Dedifferentiated amniotic fluid mesenchymal stem cell (primary cell): ENCODE results near the gene NBPF19.
"Not testable (repeated sequence)": the region's sequence is repeated elsewhere in the genome, so short reads cannot be mapped to it uniquely, and the experiment has no call there.

Source experiments
- DNase-seq: peaks from one replicate; pipeline ENCODE4 v3.0.0-alpha.2; 2016; ENCODE audit errors: extremely low spot score

The NBPF19 gene, protein sequence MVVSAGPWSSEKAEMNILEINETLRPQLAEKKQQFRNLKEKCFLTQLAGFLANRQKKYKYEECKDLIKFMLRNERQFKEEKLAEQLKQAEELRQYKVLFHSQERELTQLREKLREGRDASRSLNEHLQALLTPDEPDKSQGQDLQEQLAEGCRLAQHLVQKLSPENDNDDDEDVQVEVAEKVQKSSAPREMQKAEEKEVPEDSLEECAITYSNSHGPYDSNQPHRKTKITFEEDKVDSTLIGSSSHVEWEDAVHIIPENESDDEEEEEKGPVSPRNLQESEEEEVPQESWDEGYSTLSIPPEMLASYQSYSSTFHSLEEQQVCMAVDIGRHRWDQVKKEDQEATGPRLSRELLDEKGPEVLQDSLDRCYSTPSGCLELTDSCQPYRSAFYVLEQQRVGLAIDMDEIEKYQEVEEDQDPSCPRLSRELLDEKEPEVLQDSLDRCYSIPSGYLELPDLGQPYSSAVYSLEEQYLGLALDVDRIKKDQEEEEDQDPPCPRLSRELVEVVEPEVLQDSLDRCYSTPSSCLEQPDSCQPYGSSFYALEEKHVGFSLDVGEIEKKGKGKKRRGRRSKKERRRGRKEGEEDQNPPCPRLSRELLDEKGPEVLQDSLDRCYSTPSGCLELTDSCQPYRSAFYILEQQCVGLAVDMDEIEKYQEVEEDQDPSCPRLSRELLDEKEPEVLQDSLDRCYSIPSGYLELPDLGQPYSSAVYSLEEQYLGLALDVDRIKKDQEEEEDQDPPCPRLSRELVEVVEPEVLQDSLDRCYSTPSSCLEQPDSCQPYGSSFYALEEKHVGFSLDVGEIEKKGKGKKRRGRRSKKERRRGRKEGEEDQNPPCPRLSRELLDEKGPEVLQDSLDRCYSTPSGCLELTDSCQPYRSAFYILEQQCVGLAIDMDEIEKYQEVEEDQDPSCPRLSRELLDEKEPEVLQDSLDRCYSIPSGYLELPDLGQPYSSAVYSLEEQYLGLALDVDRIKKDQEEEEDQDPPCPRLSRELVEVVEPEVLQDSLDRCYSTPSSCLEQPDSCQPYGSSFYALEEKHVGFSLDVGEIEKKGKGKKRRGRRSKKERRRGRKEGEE (N-terminal part only)

GRCh38 chr1:149474745-149475144 is at the start of gene NBPF19:
NBPF19 (plus strand) TSS chr1:149475045; CDS start chr1:149475933, 888 bp downstream.
- not testable (repeated sequence) for DNase-seq

GRCh38 chr1:149428317-149428716 is 46.5 kb upstream of the NBPF19 start:
- not testable (repeated sequence) for DNase-seq

GRCh38 chr1:149445451-149445850 is 29.4 kb upstream of the NBPF19 start:
- DNase-seq, result peak; percentile 38

GRCh38 chr1:149452196-149452595 is 22.6 kb upstream of the NBPF19 start:
- not testable (repeated sequence) for DNase-seq

- DNase-seq, result not testable (repeated sequence)
These were observed 22.2 kb upstream of the NBPF19 start for GRCh38 chr1:149452652-149453051.

DNA sequence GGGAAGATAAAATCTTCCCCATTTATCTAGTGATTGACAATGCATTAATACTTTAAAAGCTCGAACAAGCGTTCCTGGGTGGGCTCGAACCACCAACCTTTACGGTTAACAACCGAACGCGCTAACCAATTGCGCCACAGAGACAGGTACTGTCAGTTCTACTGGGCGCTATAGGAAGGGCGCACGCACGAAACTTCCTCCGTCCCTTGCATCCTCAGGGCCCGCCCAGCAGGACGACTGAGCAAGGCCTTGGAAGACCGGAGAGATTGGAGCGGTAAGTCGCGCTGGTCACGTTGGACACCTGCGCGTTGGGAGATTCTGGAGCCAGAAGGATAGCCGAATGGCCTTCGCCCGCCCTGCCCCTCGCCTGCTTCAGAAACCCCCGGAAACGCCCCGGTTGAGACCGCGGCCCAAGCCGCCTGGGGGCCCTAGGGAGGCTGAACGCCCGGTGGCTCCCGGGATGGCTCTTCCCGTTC is 83.5 kb downstream of the NBPF19 start:
- DNase-seq, result not testable (repeated sequence)

DNA sequence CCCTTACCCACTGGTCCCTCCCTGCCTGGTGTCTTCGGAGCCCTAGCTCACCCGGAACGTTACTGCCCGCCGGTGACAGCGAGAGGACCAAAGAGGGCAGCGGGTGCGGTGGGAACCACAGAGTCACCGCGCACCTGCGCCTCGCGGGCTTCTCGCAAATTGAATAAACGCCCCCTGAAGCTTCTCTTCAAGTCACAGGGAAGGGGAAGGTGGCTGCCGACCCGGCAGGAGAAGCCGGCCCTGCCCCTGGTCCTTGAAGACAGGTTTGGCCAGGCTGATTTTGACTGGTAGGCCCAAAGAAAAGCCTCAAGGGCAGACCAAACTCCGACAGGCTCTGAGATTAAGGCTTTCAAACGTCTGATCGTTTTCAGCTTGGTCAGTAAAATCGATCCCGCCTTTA is 87.0 kb downstream of the NBPF19 start:
- DNase-seq, result not testable (repeated sequence)

- DNase-seq, result not testable (repeated sequence)
These were observed 90.6 kb downstream of the NBPF19 start for GRCh38 chr1:149565485-149565884.

- not testable (repeated sequence) for DNase-seq
These were observed 97.9 kb downstream of the NBPF19 start for GRCh38 chr1:149572763-149573162.

GRCh38 chr1:149585592-149585991 is 110.7 kb downstream of the NBPF19 start:
- not testable (repeated sequence) for DNase-seq
